Smooth muscle cell (in vitro differentiated cells): ENCODE measurements around the gene CKM. TPM values are rescaled to one million over a fixed set of nuclear protein-coding genes. Genes with fewer than 3 reads are reported as not detected.

Experiments used
- DNase-seq: peaks from one replicate; lab custom pipeline; 2025; ENCODE audit not compliant: unreplicated experiment; lab: John Stamatoyannopoulos, UW
- H2AFZ ChIP-seq: fragments of 200-600 bp; sonication (generic); 2 replicates; pipeline ENCODE4 v1.6.0; 2016; ENCODE audit warnings: antibody characterized with exemption, low read depth, mild to moderate bottlenecking
- H3F3A ChIP-seq: fragments of 200-600 bp; sonication (generic); 2 replicates; pipeline ENCODE4 v1.6.0; 2017; ENCODE audit warnings: antibody characterized with exemption, low read depth
- H3K27ac ChIP-seq: fragments of 200-600 bp; sonication (generic); 2 replicates; pipeline ENCODE4 v1.5.1; 2016; ENCODE audit warnings: low read depth, mild to moderate bottlenecking
- H3K27me3 ChIP-seq: fragments of 200-600 bp; sonication (generic); 2 replicates; pipeline ENCODE4 v1.6.1; 2016; ENCODE audit warnings: low read depth, mild to moderate bottlenecking
- H3K36me3 ChIP-seq: fragments of 200-600 bp; sonication (generic); 2 replicates; pipeline ENCODE4 v1.5.1; 2016; ENCODE audit warnings: low read depth
- H3K4me1 ChIP-seq: fragments of 200-600 bp; sonication (generic); 2 replicates; pipeline ENCODE4 v1.5.1; 2016; ENCODE audit warnings: low read depth
- H3K4me2 ChIP-seq: fragments of 200-600 bp; sonication (generic); 2 replicates; pipeline ENCODE4 v1.6.0; 2016; ENCODE audit warnings: mild to moderate bottlenecking
- H3K4me3 ChIP-seq: fragments of 200-600 bp; sonication (generic); 2 replicates; pipeline ENCODE4 v1.5.1; 2016; ENCODE audit warnings: mild to moderate bottlenecking
- H3K79me2 ChIP-seq: fragments of 200-600 bp; sonication (generic); 2 replicates; pipeline ENCODE4 v1.6.0; 2016; ENCODE audit warnings: low read depth, mild to moderate bottlenecking
- H3K9ac ChIP-seq: fragments of 200-600 bp; sonication (generic); 2 replicates; pipeline ENCODE4 v1.6.0; 2016; ENCODE audit warnings: low read depth
- H3K9me3 ChIP-seq: fragments of 200-600 bp; sonication (generic); replicated peaks from 2 replicates; pipeline ENCODE4 v1.5.1; 2016; ENCODE audit warnings: low read depth
- H4K20me1 ChIP-seq: fragments of 200-600 bp; sonication (generic); 2 replicates; pipeline ENCODE4 v1.6.0; 2016; ENCODE audit warnings: low read depth
- CTCF ChIP-seq: fragments of 200-600 bp; sonication (generic); IDR thresholded peaks from 2 replicates; pipeline ENCODE4 v1.5.1; 2017; ENCODE audit warnings: borderline replicate concordance, mild to moderate bottlenecking, antibody characterized with exemption; ENCODE audit not compliant: insufficient read depth, poor library complexity, severe bottlenecking
- WGBS: methylation state at CpG from one replicate; pipeline ENCODE4 v1.1.7; 2016; ENCODE audit warnings: low lambda C conversion rate; 5-methylcytosine and 5-hydroxymethylcytosine counted together
- polyA plus RNA-seq: library from polyadenylated mRNA; unstranded; fragments of >200 nt; fragmentation: Nextera tagmentation; extraction: Ambion mirVana; gene quantifications from 2 replicates; pipeline ENCODE4 v1.2.1, GENCODE V29; 2016
- total RNA-seq: library from RNA; depleted of rRNA; stranded (reverse); fragments of >200 nt; gene quantifications from 2 replicates; pipeline ENCODE4 v1.2.3, GENCODE V29; 2014

The CKM gene
- total and polyA plus RNA-seq, 2 experiments from 2014 or later = not detected

DNA sequence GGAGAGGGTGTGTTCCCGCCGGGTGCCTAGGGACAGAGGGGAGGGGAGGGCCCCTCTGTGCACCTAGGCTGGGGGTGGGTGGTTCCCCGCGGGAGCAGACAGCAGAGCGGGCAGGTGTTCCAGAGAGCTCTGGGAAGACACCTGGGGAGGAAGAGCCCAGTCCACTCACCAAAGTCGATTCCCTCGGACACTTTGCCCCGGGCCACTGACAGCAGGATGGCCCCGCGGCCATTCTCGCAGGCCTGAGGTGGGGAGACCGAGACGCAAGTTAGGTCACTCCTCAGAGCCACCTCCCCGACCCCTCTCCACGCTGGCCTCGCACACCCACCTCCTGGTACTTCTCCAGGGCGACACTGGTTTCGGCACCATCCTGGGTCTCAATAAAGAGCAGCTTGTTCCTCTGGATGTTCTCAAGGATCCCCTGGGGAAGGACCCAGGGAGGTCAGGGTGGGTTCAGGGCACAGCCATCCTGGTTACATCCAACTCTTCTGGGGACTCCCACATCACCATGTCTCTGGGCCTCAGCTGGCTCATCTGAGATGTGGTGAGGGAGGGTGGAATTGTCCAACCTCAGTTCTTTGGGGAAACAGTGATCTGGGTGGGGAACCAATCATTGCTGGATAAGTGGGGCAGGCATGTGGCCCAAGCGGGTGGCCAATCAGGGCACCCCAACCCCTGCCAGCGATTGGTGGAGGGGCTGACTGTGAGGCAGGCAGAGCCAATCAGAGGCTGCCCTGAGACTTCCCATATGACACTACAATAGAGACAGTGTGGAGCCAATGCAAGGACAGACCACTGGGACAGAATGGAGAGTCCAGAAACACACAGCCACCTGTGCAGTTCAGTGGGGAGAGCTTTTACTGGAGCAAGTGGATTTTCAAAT, 30.5 kb upstream of the CKM start:
- Histone ChIP-seq H3F3A (no peaks in the 10 kb centered on the region), H3K36me3 (no peaks in the 10 kb centered on the region), H4K20me1 (no peaks in the 10 kb centered on the region), H3K27ac (no peak overlapping the region), H3K9me3 (no peaks in the 10 kb centered on the region), H3K4me3 (no peak overlapping the region), H2AFZ (no peak overlapping the region), H3K79me2 (no peaks in the 10 kb centered on the region), H3K9ac (no peak overlapping the region), H3K4me2 (no peak overlapping the region), H3K4me1 (no peaks in the 10 kb centered on the region), H3K27me3 (no peaks in the 10 kb centered on the region)
- 91% methylated on average over 13 of the region's 20 CpGs for WGBS
- DNase-seq = no peak
- no peak for TF ChIP-seq CTCF

- Histone ChIP-seq H3K36me3 (no peaks in the 10 kb centered on the region), H3K79me2 (no peaks in the 10 kb centered on the region), H3K9ac (no peak overlapping the region), H3K27me3 (no peaks in the 10 kb centered on the region), H3K4me1 (no peaks in the 10 kb centered on the region), H3F3A (no peaks in the 10 kb centered on the region), H2AFZ (no peak overlapping the region), H4K20me1 (no peaks in the 10 kb centered on the region), H3K27ac (no peak overlapping the region), H3K4me2 (no peak overlapping the region), H3K9me3 (no peaks in the 10 kb centered on the region), H3K4me3 (no peak overlapping the region)
- WGBS = 95% methylated on average over 20 of the region's 20 CpGs
- TF ChIP-seq CTCF = no peak
- DNase-seq = no peak
These were observed 29.8 kb upstream of the CKM start for GRCh38 chr19:45352471-45352870.

- Histone ChIP-seq H2AFZ (no peak overlapping the region), H3K4me2 (no peak overlapping the region), H3F3A (no peaks in the 10 kb centered on the region), H4K20me1 (no peaks in the 10 kb centered on the region), H3K79me2 (no peaks in the 10 kb centered on the region), H3K27ac (no peak overlapping the region), H3K36me3 (no peaks in the 10 kb centered on the region), H3K9me3 (no peaks in the 10 kb centered on the region), H3K4me3 (no peak overlapping the region), H3K9ac (no peak overlapping the region), H3K27me3 (no peaks in the 10 kb centered on the region), H3K4me1 (no peaks in the 10 kb centered on the region)
- 96% methylated on average over 15 of the region's 15 CpGs for WGBS
- no peak for TF ChIP-seq CTCF
- no peak for DNase-seq
These were observed 29.4 kb upstream of the CKM start for GRCh38 chr19:45352062-45352461.
